K562 (cell line): ENCODE measurements around the gene CYS1. TPM values are rescaled to one million over a fixed set of nuclear protein-coding genes. Genes with fewer than 3 reads are reported as not detected.

Experiments used
- ATF3 ChIP-seq, 2 experiments: fragments of 450-650 bp in 1 of 2; sonication (generic) in 1 of 2; formaldehyde crosslinking in 1 of 2; IDR thresholded peaks in 1 of 2; conservative IDR thresholded peaks in 1 of 2; 2 replicates each; pipeline versions ENCODE4 v1.6.1 to v1.8.1; 2016 to 2023; ENCODE audit warnings: mild to moderate bottlenecking in 2 of 2, moderate library complexity in 2 of 2, inconsistent platforms in 1 of 2, missing genetic modification reagents in 1 of 2
- BRD9 ChIP-seq: fragments of 450-650 bp; IDR thresholded peaks from 2 replicates; pipeline ENCODE4 v1.6.1; 2018; ENCODE audit warnings: low read depth; ENCODE audit not compliant: partially characterized antibody
- CAMTA2 ChIP-seq: fragments of 250-450 bp; sonication (Bioruptor Pico); conservative IDR thresholded peaks from 2 replicates; pipeline ENCODE4 v1.5.1; 2022
- CHD1 ChIP-seq: fragments of 200-600 bp; sonication (generic); IDR thresholded peaks from one replicate; pipeline ENCODE4 v1.6.1; 2012; ENCODE audit warnings: mild to moderate bottlenecking, moderate library complexity, low read length, inconsistent platforms
- ESRRA ChIP-seq: fragments of 450-650 bp; IDR thresholded peaks from 2 replicates; pipeline ENCODE4 v1.6.1; 2014; ENCODE audit warnings: low read depth, mild to moderate bottlenecking, moderate library complexity, borderline replicate concordance
- FOSL1 ChIP-seq: fragments of 200-800 bp; sonication (Bioruptor generic); conservative IDR thresholded peaks from 2 replicates; pipeline ENCODE4 v1.6.1; 2016; ENCODE audit warnings: missing genetic modification characterization, missing compliant biosample characterization
- HLTF ChIP-seq: fragments of 450-650 bp; IDR thresholded peaks from 2 replicates; pipeline ENCODE4 v1.6.1; 2016
- KAT8 ChIP-seq: fragments of 450-650 bp; IDR thresholded peaks from 2 replicates; pipeline ENCODE4 v1.6.1; 2016; ENCODE audit warnings: low read depth, mild to moderate bottlenecking
- NRF1 ChIP-seq, 2 experiments: fragments of 450-650 bp; IDR thresholded peaks in 1 of 2; conservative IDR thresholded peaks in 1 of 2; 2 replicates each; pipeline ENCODE4 v1.6.1; 2014; ENCODE audit warnings: mild to moderate bottlenecking in 2 of 2
- NUFIP1 ChIP-seq: fragments of 450-650 bp; IDR thresholded peaks from 2 replicates; pipeline ENCODE4 v1.6.1; 2018; ENCODE audit not compliant: partially characterized antibody
- POLR2AphosphoS5 ChIP-seq: IDR thresholded peaks from 2 replicates; pipeline ENCODE4 v1.6.1; 2011; ENCODE audit warnings: mild to moderate bottlenecking, low read depth, low read length, moderate library complexity; ENCODE audit not compliant: control insufficient read depth, insufficient read depth
- RBM39 ChIP-seq: fragments of 200-400 bp; formaldehyde crosslinking; optimal IDR thresholded peaks from 2 replicates; pipeline ENCODE3; 2018; ENCODE audit warnings: low read depth, low read length
- TAL1 ChIP-seq: fragments of 450-650 bp; IDR thresholded peaks from 2 replicates; pipeline ENCODE4 v1.6.1; 2016; ENCODE audit warnings: mild to moderate bottlenecking
- TCF3 ChIP-seq: sonication (generic); formaldehyde crosslinking; IDR thresholded peaks from 2 replicates; pipeline ENCODE4 v1.4.0; 2020; ENCODE audit warnings: mild to moderate bottlenecking, missing genetic modification reagents
- THRAP3 ChIP-seq: fragments of 450-650 bp; IDR thresholded peaks from 2 replicates; pipeline ENCODE4 v1.6.1; 2016; ENCODE audit warnings: mild to moderate bottlenecking, inconsistent platforms, borderline replicate concordance
- ZFP30 ChIP-seq: fragments of 250-450 bp; sonication (Bioruptor Pico); IDR thresholded peaks from 2 replicates; pipeline ENCODE4 v1.8.0; 2022; ENCODE audit warnings: moderate library complexity, mild to moderate bottlenecking, inconsistent platforms, borderline replicate concordance
- ZNF134 ChIP-seq: fragments of 250-450 bp; sonication (Bioruptor Pico); conservative IDR thresholded peaks from 2 replicates; pipeline ENCODE4 v1.4.0; 2020
- ZNF212 ChIP-seq: fragments of 450-650 bp; formaldehyde crosslinking; IDR thresholded peaks from 2 replicates; pipeline ENCODE4 v1.4.0; 2020; ENCODE audit warnings: mild to moderate bottlenecking
- ZNF609 ChIP-seq: sonication (generic); formaldehyde crosslinking; IDR thresholded peaks from 2 replicates; pipeline ENCODE4 v1.8.1; 2023; ENCODE audit warnings: missing genetic modification reagents, mild to moderate bottlenecking, borderline replicate concordance
- polyA plus RNA-seq, 8 experiments: library from polyadenylated mRNA; depleted of rRNA in 4 of 8; stranded (reverse) in 5 of 8; unstranded in 3 of 8; fragments of >200 nt; fragmentation: Nextera tagmentation in 2 of 8; fragmentation: Illumina TruSeq in 1 of 8; extraction: Ambion mirVana in 2 of 8; extraction: Trizol in 1 of 8; gene quantifications; 2 replicates each; pipeline versions ENCODE4 v1.2.1 to v1.2.3, GENCODE V29; 2011 to 2014; ENCODE audit warnings: inconsistent platforms in 1 of 8, missing spikeins in 1 of 8
- total RNA-seq, 7 experiments: library from RNA; depleted of rRNA in 6 of 7; stranded (reverse); fragments of >200 nt in 6 of 7; fragmentation: Illumina TruSeq in 2 of 7; extraction: Trizol in 2 of 7; gene quantifications; 2 replicates each; pipeline versions ENCODE4 v1.2.1 to v1.2.3, GENCODE V29; 2011 to 2021; ENCODE audit warnings: low replicate concordance in 1 of 7
- TF ChIP-seq, protein P1 (sequence below): fragments of 250-450 bp; sonication (Bioruptor Pico); IDR thresholded peaks from 2 replicates; pipeline ENCODE4 v1.5.0; 2021
- TF ChIP-seq, protein P2 (sequence below): fragments of 450-650 bp; IDR thresholded peaks from 2 replicates; pipeline ENCODE4 v1.6.1; 2016; ENCODE audit warnings: antibody characterized with exemption

Gene CYS1
- total and polyA plus RNA-seq, 9 of the 15 experiments (the other 6 are each of a cell fraction or from before 2014, with no cell fraction given) = 0.11 to 0.13 TPM; not detected in 7

GRCh38 chr2:10120877-10121574 is 40.8 kb upstream of the CYS1 start (continued):
- TF ChIP-seq, protein P1, sequence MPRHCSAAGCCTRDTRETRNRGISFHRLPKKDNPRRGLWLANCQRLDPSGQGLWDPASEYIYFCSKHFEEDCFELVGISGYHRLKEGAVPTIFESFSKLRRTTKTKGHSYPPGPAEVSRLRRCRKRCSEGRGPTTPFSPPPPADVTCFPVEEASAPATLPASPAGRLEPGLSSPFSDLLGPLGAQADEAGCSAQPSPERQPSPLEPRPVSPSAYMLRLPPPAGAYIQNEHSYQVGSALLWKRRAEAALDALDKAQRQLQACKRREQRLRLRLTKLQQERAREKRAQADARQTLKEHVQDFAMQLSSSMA (CRISPR knock-in tag) = no peak
- TF ChIP-seq ZNF609 (CRISPR knock-in tag) (0 out of 2 replicates have a peak, but pooled peaks have one; percentile 7), FOSL1 (tag) (peak; percentile 26; the same call in 1 of the 2 replicates), ZNF212 (CRISPR knock-in tag) (no peak), ZNF134 (CRISPR knock-in tag) (no peak), CHD1 (peak; percentile 60), KAT8 (0 out of 2 replicates have a peak, but pooled peaks have one; percentile 48), NUFIP1 (no peak), RBM39 (no peak), ATF3 (IDR thresholded peaks at IDR 0.05) (peak; percentile 12; the same call in 1 of the 2 replicates), ATF3 (CRISPR knock-in tag; conservative IDR thresholded peaks at IDR 0.05) (no peak), ESRRA (no peak), TAL1 (no peak), POLR2AphosphoS5 (0 out of 2 replicates have a peak, but pooled peaks have one; percentile 42), CAMTA2 (CRISPR knock-in tag) (no peak), TCF3 (CRISPR knock-in tag) (no peak), HLTF (no peak), ZFP30 (CRISPR knock-in tag) (no peak), BRD9 (no peak), THRAP3 (no peak), NRF1 (conservative IDR thresholded peaks at IDR 0.05 in 1 of 2, IDR thresholded peaks at IDR 0.05 in 1 of 2) (no peak)
- TF ChIP-seq, protein P2, sequence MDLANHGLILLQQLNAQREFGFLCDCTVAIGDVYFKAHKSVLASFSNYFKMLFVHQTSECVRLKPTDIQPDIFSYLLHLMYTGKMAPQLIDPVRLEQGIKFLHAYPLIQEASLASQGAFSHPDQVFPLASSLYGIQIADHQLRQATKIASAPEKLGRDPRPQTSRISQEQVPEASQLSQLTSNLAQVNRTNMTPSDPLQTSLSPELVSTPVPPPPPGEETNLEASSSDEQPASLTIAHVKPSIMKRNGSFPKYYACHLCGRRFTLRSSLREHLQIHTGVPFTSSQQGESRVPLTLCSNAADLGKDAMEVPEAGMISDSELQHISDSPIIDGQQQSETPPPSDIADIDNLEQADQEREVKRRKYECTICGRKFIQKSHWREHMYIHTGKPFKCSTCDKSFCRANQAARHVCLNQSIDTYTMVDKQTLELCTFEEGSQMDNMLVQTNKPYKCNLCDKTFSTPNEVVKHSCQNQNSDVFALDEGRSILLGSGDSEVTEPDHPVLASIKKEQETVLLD = no peak
